Measurements from ENCODE around the gene KIF5A. TPM values are rescaled to one million over a fixed set of nuclear protein-coding genes. Genes with fewer than 3 reads are reported as not detected.
"Not testable (repeated sequence)": the region's sequence is repeated elsewhere in the genome, so short reads cannot be mapped to it uniquely, and the experiment has no call there.

The KIF5A gene
- total RNA-seq, 1 experiment from 2014 or later = 0.40 TPM

GRCh38 chr12:57570438-57570837 lies 20.6 kb downstream of the KIF5A start:
- DNase-seq (ENCODE audit: low read depth, low spot score); in situ Hi-C loops (cut with HindIII; ENCODE audit: low pct_unique_long_range_greater_than_20kb, low sequenced_read_pairs): not testable (repeated sequence)

GRCh38 chr12:57571926-57572762 lies 22.3 kb downstream of the KIF5A start:
- no peak for DNase-seq (ENCODE audit: low read depth, low spot score)
- in situ Hi-C loops (cut with HindIII; ENCODE audit: low pct_unique_long_range_greater_than_20kb, low sequenced_read_pairs) = no loop called here

- in situ Hi-C loops (cut with HindIII; ENCODE audit: low pct_unique_long_range_greater_than_20kb, low sequenced_read_pairs) = no loop called here
- DNase-seq (ENCODE audit: low read depth, low spot score) = no peak
These were observed 25.0 kb downstream of the KIF5A start for GRCh38 chr12:57574795-57575194.

- in situ Hi-C loops (cut with HindIII; ENCODE audit: low pct_unique_long_range_greater_than_20kb, low sequenced_read_pairs) = no loop called here
- no peak for DNase-seq (ENCODE audit: low read depth, low spot score)
These were observed 26.1 kb downstream of the KIF5A start for GRCh38 chr12:57575771-57576612.

- no peak for DNase-seq (ENCODE audit: low read depth, low spot score)
- in situ Hi-C loops (cut with HindIII; ENCODE audit: low pct_unique_long_range_greater_than_20kb, low sequenced_read_pairs) = no loop called here
These were observed 26.8 kb downstream of the KIF5A start for GRCh38 chr12:57576613-57577160.

- in situ Hi-C loops (cut with HindIII; ENCODE audit: low pct_unique_long_range_greater_than_20kb, low sequenced_read_pairs) = no loop called here
- no peak for DNase-seq (ENCODE audit: low read depth, low spot score)
These were observed 28.3 kb downstream of the KIF5A start for GRCh38 chr12:57577981-57578758.

- no peak for DNase-seq (ENCODE audit: low read depth, low spot score)
- in situ Hi-C loops (cut with HindIII; ENCODE audit: low pct_unique_long_range_greater_than_20kb, low sequenced_read_pairs) = no loop called here
These were observed 29.2 kb downstream of the KIF5A start for GRCh38 chr12:57579011-57579410.

GRCh38 chr12:57579677-57580465 lies 30.0 kb downstream of the KIF5A start:
- in situ Hi-C loops (cut with HindIII; ENCODE audit: low pct_unique_long_range_greater_than_20kb, low sequenced_read_pairs) = no loop called here

GRCh38 chr12:57580466-57580795 lies 30.6 kb downstream of the KIF5A start:
- no peak for DNase-seq (ENCODE audit: low read depth, low spot score)
- in situ Hi-C loops (cut with HindIII; ENCODE audit: low pct_unique_long_range_greater_than_20kb, low sequenced_read_pairs) = no loop called here

More at GRCh38 chr12:57579677-57580465, 30.0 kb downstream of the KIF5A start:
- no peak for DNase-seq (ENCODE audit: low read depth, low spot score)

GRCh38 chr12:57581802-57582201 lies 32.0 kb downstream of the KIF5A start:
- in situ Hi-C loops (cut with HindIII; ENCODE audit: low pct_unique_long_range_greater_than_20kb, low sequenced_read_pairs) = no loop called here

GRCh38 chr12:57582440-57582839 lies 32.6 kb downstream of the KIF5A start:
- DNase-seq (ENCODE audit: low read depth, low spot score) = no peak

More at GRCh38 chr12:57581802-57582201, 32.0 kb downstream of the KIF5A start:
- no peak for DNase-seq (ENCODE audit: low read depth, low spot score)

GRCh38 chr12:57583008-57583831 lies 33.4 kb downstream of the KIF5A start:
- DNase-seq (ENCODE audit: low read depth, low spot score) = peak; percentile 88
- in situ Hi-C loops (cut with HindIII; ENCODE audit: low pct_unique_long_range_greater_than_20kb, low sequenced_read_pairs) = no loop called here

More at GRCh38 chr12:57582440-57582839, 32.6 kb downstream of the KIF5A start:
- in situ Hi-C loops (cut with HindIII; ENCODE audit: low pct_unique_long_range_greater_than_20kb, low sequenced_read_pairs) = no loop called here

GRCh38 chr12:57584050-57584449 lies 34.2 kb downstream of the KIF5A start:
- no peak for DNase-seq (ENCODE audit: low read depth, low spot score)
- in situ Hi-C loops (cut with HindIII; ENCODE audit: low pct_unique_long_range_greater_than_20kb, low sequenced_read_pairs) = no loop called here

- in situ Hi-C loops (cut with HindIII; ENCODE audit: low pct_unique_long_range_greater_than_20kb, low sequenced_read_pairs) = no loop called here
- no peak for DNase-seq (ENCODE audit: low read depth, low spot score)
These were observed 34.8 kb downstream of the KIF5A start for GRCh38 chr12:57584690-57585089.

- DNase-seq (ENCODE audit: low read depth, low spot score) = no peak
- in situ Hi-C loops (cut with HindIII; ENCODE audit: low pct_unique_long_range_greater_than_20kb, low sequenced_read_pairs) = no loop called here
These were observed 35.3 kb downstream of the KIF5A start for GRCh38 chr12:57585156-57585555.

- no peak for DNase-seq (ENCODE audit: low read depth, low spot score)
- in situ Hi-C loops (cut with HindIII; ENCODE audit: low pct_unique_long_range_greater_than_20kb, low sequenced_read_pairs) = no loop called here
These were observed 36.3 kb downstream of the KIF5A start for GRCh38 chr12:57586128-57586527.
